ENCODE measurements around the gene JPH2. TPM values are rescaled to one million over a fixed set of nuclear protein-coding genes. Genes with fewer than 3 reads are reported as not detected.

JPH2 gene
- total and polyA plus RNA-seq, 2 experiments from 2014 or later: 0.16 to 1.1 TPM

DNA sequence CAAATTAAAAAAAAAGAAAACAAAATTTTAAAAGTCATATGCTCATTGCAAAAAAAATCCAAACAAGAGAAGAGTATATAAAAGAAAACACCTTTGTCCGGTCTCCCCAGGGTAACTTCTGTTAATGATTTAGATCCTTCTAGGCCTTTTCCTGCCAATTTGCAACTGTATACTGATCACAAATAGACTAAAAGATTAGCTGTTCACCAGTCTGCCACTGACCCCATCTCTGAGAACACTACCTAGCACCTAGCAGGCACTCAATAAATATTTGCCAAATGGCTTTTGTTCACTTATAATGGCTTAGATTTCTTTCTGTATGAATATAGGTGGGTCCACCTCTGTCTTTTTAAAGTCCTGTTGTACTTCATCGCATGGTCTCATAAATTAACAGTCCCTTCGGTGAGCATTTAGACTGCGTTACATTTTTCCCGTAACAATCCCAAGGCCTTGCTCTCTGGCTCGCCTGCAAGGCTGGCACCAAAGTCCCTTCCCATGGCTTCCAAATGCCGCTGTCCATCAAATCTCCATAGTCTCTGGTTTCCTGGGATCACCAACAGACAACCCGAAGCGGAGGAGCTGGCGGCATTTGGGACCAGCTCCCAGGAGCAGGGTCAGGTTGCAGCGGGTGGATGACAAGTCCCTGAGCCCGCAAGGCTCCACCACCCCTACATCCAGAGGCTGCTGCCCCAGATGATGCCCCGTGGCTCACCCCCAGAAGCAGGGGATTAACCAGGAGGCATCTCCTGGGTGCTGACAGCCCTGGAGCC lies 11.8 kb downstream of the JPH2 start (continued):
- TF ChIP-seq, protein P1, sequence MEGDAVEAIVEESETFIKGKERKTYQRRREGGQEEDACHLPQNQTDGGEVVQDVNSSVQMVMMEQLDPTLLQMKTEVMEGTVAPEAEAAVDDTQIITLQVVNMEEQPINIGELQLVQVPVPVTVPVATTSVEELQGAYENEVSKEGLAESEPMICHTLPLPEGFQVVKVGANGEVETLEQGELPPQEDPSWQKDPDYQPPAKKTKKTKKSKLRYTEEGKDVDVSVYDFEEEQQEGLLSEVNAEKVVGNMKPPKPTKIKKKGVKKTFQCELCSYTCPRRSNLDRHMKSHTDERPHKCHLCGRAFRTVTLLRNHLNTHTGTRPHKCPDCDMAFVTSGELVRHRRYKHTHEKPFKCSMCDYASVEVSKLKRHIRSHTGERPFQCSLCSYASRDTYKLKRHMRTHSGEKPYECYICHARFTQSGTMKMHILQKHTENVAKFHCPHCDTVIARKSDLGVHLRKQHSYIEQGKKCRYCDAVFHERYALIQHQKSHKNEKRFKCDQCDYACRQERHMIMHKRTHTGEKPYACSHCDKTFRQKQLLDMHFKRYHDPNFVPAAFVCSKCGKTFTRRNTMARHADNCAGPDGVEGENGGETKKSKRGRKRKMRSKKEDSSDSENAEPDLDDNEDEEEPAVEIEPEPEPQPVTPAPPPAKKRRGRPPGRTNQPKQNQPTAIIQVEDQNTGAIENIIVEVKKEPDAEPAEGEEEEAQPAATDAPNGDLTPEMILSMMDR (conservative IDR thresholded peaks at IDR 0.05; ENCODE audit: low read depth in 2 of 2): no peak

DNA sequence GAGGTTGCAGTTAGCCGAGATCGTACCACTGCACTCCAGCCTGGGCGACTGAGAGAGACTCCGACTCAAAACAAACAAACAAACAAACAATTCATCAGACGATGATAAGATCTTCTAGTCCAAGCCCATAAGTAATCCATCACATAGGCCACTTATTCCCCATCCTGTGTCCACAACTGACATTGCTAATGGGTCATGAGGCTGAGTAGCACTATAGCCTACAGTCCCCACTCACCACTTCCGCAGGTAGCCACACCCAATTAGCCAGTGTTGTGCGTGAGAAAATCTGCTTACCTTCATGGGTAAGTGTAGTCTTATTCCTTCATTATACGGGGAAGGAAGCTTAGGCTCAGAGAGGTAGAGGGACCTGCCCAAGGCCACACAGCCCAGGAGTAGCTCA lies 13.1 kb downstream of the JPH2 start:
- no peak overlapping the region for H3K4me3 Mint-ChIP-seq
- H2AFZ ChIP-seq: no peak overlapping the region
- H3K27ac ChIP-seq (ENCODE audit: low read depth): no peak overlapping the region
- H3K79me2 ChIP-seq (replicated peaks; ENCODE audit: insufficient read depth): no peaks in the 10 kb centered on the region
- no peak overlapping the region for H3K27ac Mint-ChIP-seq
- no peak for DNase-seq (ENCODE audit: low spot score)
- no peaks in the 10 kb centered on the region for H3K27me3 ChIP-seq (ENCODE audit: insufficient read depth)
- no peaks in the 10 kb centered on the region for H3K9me2 ChIP-seq (ENCODE audit: insufficient read depth)
- no peaks in the 10 kb centered on the region for H3K9me3 Mint-ChIP-seq
- H3K36me3 Mint-ChIP-seq (ENCODE audit: low read depth): no peaks in the 10 kb centered on the region; the same call in 2 of the 3 replicates
- no peaks in the 10 kb centered on the region; the same call in 2 of the 3 replicates for H3K4me1 Mint-ChIP-seq
- no peaks in the 10 kb centered on the region for H3K36me3 ChIP-seq (ENCODE audit: insufficient read depth)
- ATAC-seq: no peak
- no peaks in the 10 kb centered on the region for H3F3A ChIP-seq (replicated peaks; ENCODE audit: low read depth)
- H3K4me2 ChIP-seq: no peak overlapping the region
- no peak overlapping the region for H3K4me3 ChIP-seq
- TF ChIP-seq EZH2 (IDR thresholded peaks at IDR 0.05; ENCODE audit: low read depth, unreplicated experiment) (no peak), CREB1 (CRISPR knock-in tag; IDR thresholded peaks at IDR 0.05; ENCODE audit: low read depth) (no peak), ZNF114 (CRISPR knock-in tag; IDR thresholded peaks at IDR 0.05) (no peak), EZH2phosphoT487 (IDR thresholded peaks at IDR 0.05; ENCODE audit: unreplicated experiment) (no peak), ZNF331 (CRISPR knock-in tag; IDR thresholded peaks at IDR 0.05; ENCODE audit: low read depth) (no peak), NANOG (IDR thresholded peaks at IDR 0.05; ENCODE audit: borderline replicate concordance) (no peak), JUNB (IDR thresholded peaks at IDR 0.05; ENCODE audit: unreplicated experiment) (no peak)
- TF ChIP-seq, protein P2, sequence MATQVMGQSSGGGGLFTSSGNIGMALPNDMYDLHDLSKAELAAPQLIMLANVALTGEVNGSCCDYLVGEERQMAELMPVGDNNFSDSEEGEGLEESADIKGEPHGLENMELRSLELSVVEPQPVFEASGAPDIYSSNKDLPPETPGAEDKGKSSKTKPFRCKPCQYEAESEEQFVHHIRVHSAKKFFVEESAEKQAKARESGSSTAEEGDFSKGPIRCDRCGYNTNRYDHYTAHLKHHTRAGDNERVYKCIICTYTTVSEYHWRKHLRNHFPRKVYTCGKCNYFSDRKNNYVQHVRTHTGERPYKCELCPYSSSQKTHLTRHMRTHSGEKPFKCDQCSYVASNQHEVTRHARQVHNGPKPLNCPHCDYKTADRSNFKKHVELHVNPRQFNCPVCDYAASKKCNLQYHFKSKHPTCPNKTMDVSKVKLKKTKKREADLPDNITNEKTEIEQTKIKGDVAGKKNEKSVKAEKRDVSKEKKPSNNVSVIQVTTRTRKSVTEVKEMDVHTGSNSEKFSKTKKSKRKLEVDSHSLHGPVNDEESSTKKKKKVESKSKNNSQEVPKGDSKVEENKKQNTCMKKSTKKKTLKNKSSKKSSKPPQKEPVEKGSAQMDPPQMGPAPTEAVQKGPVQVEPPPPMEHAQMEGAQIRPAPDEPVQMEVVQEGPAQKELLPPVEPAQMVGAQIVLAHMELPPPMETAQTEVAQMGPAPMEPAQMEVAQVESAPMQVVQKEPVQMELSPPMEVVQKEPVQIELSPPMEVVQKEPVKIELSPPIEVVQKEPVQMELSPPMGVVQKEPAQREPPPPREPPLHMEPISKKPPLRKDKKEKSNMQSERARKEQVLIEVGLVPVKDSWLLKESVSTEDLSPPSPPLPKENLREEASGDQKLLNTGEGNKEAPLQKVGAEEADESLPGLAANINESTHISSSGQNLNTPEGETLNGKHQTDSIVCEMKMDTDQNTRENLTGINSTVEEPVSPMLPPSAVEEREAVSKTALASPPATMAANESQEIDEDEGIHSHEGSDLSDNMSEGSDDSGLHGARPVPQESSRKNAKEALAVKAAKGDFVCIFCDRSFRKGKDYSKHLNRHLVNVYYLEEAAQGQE (IDR thresholded peaks at IDR 0.05; ENCODE audit: unreplicated experiment): no peak
- TF ChIP-seq, protein P3, sequence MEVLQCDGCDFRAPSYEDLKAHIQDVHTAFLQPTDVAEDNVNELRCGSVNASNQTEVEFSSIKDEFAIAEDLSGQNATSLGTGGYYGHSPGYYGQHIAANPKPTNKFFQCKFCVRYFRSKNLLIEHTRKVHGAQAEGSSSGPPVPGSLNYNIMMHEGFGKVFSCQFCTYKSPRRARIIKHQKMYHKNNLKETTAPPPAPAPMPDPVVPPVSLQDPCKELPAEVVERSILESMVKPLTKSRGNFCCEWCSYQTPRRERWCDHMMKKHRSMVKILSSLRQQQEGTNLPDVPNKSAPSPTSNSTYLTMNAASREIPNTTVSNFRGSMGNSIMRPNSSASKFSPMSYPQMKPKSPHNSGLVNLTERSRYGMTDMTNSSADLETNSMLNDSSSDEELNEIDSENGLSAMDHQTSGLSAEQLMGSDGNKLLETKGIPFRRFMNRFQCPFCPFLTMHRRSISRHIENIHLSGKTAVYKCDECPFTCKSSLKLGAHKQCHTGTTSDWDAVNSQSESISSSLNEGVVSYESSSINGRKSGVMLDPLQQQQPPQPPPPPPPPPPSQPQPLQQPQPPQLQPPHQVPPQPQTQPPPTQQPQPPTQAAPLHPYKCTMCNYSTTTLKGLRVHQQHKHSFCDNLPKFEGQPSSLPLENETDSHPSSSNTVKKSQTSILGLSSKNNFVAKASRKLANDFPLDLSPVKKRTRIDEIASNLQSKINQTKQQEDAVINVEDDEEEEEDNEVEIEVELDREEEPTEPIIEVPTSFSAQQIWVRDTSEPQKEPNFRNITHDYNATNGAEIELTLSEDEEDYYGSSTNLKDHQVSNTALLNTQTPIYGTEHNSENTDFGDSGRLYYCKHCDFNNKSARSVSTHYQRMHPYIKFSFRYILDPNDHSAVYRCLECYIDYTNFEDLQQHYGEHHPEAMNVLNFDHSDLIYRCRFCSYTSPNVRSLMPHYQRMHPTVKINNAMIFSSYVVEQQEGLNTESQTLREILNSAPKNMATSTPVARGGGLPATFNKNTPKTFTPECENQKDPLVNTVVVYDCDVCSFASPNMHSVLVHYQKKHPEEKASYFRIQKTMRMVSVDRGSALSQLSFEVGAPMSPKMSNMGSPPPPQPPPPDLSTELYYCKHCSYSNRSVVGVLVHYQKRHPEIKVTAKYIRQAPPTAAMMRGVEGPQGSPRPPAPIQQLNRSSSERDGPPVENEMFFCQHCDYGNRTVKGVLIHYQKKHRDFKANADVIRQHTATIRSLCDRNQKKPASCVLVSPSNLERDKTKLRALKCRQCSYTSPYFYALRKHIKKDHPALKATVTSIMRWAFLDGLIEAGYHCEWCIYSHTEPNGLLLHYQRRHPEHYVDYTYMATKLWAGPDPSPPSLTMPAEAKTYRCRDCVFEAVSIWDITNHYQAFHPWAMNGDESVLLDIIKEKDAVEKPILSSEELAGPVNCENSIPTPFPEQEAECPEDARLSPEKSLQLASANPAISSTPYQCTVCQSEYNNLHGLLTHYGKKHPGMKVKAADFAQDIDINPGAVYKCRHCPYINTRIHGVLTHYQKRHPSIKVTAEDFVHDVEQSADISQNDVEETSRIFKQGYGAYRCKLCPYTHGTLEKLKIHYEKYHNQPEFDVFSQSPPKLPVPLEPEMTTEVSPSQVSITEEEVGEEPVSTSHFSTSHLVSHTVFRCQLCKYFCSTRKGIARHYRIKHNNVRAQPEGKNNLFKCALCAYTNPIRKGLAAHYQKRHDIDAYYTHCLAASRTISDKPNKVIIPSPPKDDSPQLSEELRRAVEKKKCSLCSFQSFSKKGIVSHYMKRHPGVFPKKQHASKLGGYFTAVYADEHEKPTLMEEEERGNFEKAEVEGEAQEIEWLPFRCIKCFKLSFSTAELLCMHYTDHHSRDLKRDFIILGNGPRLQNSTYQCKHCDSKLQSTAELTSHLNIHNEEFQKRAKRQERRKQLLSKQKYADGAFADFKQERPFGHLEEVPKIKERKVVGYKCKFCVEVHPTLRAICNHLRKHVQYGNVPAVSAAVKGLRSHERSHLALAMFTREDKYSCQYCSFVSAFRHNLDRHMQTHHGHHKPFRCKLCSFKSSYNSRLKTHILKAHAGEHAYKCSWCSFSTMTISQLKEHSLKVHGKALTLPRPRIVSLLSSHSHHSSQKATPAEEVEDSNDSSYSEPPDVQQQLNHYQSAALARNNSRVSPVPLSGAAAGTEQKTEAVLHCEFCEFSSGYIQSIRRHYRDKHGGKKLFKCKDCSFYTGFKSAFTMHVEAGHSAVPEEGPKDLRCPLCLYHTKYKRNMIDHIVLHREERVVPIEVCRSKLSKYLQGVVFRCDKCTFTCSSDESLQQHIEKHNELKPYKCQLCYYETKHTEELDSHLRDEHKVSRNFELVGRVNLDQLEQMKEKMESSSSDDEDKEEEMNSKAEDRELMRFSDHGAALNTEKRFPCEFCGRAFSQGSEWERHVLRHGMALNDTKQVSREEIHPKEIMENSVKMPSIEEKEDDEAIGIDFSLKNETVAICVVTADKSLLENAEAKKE (CRISPR knock-in tag; IDR thresholded peaks at IDR 0.05): no peak
- no peaks in the 10 kb centered on the region for H4K20me1 ChIP-seq (replicated peaks; ENCODE audit: insufficient read depth)
- H3K27me3 Mint-ChIP-seq (ENCODE audit: insufficient read depth, low read depth, poor library complexity): peaks cover 10% of the 10 kb centered on the region
- H3K4me1 ChIP-seq (ENCODE audit: insufficient read depth): no peaks in the 10 kb centered on the region

Measured in GM23338 (cell line).